Measurements from ENCODE around the gene UNK.

- TF ChIP-seq CTCF (IDR thresholded peaks at IDR 0.05) (no peak), POLR2AphosphoS5 (IDR thresholded peaks at IDR 0.05) (no peak), EP300 (IDR thresholded peaks at IDR 0.05) (no peak), POLR2A (IDR thresholded peaks at IDR 0.05) (no peak)
Observed at GRCh38 chr17:75759457-75759856, 25.1 kb upstream of the UNK start.

Measured in upper lobe of left lung (tissue), 4 donors.